Measurements from ENCODE around the gene TOPAZ1. TPM values are rescaled to one million over a fixed set of nuclear protein-coding genes. Genes with fewer than 3 reads are reported as not detected.
A peak's percentile ranks its signal among the peaks of the same experiment; 100 is the strongest.

Gene TOPAZ1
- total RNA-seq, 1 experiment from 2014 or later: not detected

DNA sequence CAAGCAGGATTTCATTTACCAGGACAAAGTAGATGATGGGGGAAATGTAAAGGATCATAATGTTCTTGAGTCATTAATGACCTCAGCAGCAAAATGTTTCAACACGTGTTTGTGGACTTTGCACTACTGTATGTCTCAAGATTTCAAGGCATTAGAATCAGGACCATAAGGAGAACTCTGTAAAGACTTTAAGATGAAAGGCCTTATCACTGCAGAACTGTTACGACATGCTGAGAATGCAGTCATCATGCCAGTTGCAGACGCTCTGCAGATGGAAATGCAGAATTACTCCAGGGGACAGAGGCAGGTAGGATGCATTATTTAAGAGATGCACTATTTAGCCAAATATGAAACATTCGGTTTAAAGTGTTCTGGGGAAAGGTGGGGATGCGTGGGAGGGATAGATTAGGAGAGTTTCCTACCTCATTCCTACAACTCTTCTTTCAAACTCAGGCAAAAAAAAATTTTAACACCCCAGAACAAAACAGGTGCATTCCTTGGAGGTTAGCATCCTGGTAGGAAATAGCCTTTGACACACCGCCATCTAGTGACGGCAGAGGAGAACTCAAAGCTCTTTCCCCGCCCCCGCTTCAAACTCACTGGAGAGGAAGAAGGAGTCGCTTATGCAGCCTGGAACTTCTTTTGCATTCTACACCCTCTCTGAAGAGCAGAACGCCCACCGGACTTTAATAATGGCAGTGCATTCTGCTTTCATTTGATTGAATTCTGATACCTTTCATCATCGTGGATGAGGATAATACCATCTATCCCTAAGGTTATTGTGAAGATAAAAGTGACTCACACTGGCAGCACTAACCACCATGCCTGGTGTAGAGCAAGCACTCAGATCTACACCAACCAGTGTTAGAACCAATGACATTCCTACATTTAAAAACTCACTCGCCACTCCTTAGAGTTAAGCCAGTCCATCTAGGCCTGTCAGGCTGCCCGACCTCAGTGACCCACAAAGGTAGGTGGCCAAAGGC, 43.1 kb upstream of the TOPAZ1 start:
- Histone ChIP-seq H2AK5ac (ENCODE audit: insufficient read length, low read length) (no peak overlapping the region), H3K18ac (ENCODE audit: insufficient read length, low read depth, low read length) (no peak overlapping the region), H3T11ph (ENCODE audit: low read length) (no peak overlapping the region), H4K5ac (ENCODE audit: insufficient read length, low read depth, low read length) (no peak overlapping the region), H3K23me2 (ENCODE audit: insufficient read length, low read depth, low read length, poor library complexity, severe bottlenecking) (no peaks in the 10 kb centered on the region), H2AFZ (ENCODE audit: low read length) (no peak overlapping the region), H3K27me3 (ENCODE audit: insufficient read depth, low read length) (no peaks in the 10 kb centered on the region), H3K79me2 (ENCODE audit: insufficient read depth, low read length) (no peaks in the 10 kb centered on the region), H3K56ac (ENCODE audit: insufficient read length, low read depth, low read length) (no peak overlapping the region), H3K9me3 (ENCODE audit: control insufficient read depth, low read depth, low read length) (no peaks in the 10 kb centered on the region), H2BK20ac (ENCODE audit: low read depth, low read length, poor library complexity, severe bottlenecking) (no peak overlapping the region), H3K4me1 (ENCODE audit: insufficient read depth, low read length) (no peaks in the 10 kb centered on the region), H4K20me1 (ENCODE audit: control insufficient read depth, insufficient read depth, insufficient read length) (no peaks in the 10 kb centered on the region), H3K4ac (ENCODE audit: low read depth, low read length) (no peak overlapping the region), H3K23ac (ENCODE audit: insufficient read length, low read depth, low read length) (no peak overlapping the region), H3K4me2 (ENCODE audit: insufficient read depth, insufficient read length, low read length) (no peak overlapping the region), H3K9ac (ENCODE audit: extremely low read depth, insufficient read length, low read length) (no peak overlapping the region), H2BK120ac (ENCODE audit: low read depth, low read length, poor library complexity, severe bottlenecking) (no peak overlapping the region), H2BK5ac (ENCODE audit: insufficient read length, low read length) (no peak overlapping the region), H4K91ac (ENCODE audit: insufficient read length, low read depth, low read length) (no peak overlapping the region), H4K8ac (replicated peaks; ENCODE audit: insufficient read length, low read depth, low read length) (no peak overlapping the region), H3K14ac (ENCODE audit: insufficient read depth, low read length) (no peak overlapping the region), H2BK12ac (ENCODE audit: insufficient read length, low read depth, low read length) (no peak overlapping the region), H3K79me1 (ENCODE audit: insufficient read depth, low read depth, low read length, poor library complexity, severe bottlenecking) (no peaks in the 10 kb centered on the region), H2BK15ac (ENCODE audit: low read depth, low read length) (no peak overlapping the region), H3K27ac (ENCODE audit: insufficient read length, low read depth, low read length) (no peak overlapping the region)
- Mint-ChIP-seq H3K4me1 (peaks cover 6% of the 10 kb centered on the region in 2 experiments), H3K4me3 (no peak overlapping the region), H3K27me3 (ENCODE audit: low read depth) (peaks cover 4% of the 10 kb centered on the region), H3K27ac (no peak overlapping the region; a peak in 1 of 7 replicates), H3K36me3 (ENCODE audit: insufficient read depth in 1 of 3, low read depth in 3 of 3) (no peaks in the 10 kb centered on the region), H3K9me3 (peaks cover 0 to 4% of the 10 kb centered on the region in 2 experiments; a peak in 1 of 5 replicates)
- TF ChIP-seq, protein P1, sequence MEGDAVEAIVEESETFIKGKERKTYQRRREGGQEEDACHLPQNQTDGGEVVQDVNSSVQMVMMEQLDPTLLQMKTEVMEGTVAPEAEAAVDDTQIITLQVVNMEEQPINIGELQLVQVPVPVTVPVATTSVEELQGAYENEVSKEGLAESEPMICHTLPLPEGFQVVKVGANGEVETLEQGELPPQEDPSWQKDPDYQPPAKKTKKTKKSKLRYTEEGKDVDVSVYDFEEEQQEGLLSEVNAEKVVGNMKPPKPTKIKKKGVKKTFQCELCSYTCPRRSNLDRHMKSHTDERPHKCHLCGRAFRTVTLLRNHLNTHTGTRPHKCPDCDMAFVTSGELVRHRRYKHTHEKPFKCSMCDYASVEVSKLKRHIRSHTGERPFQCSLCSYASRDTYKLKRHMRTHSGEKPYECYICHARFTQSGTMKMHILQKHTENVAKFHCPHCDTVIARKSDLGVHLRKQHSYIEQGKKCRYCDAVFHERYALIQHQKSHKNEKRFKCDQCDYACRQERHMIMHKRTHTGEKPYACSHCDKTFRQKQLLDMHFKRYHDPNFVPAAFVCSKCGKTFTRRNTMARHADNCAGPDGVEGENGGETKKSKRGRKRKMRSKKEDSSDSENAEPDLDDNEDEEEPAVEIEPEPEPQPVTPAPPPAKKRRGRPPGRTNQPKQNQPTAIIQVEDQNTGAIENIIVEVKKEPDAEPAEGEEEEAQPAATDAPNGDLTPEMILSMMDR (conservative IDR thresholded peaks at IDR 0.05): peak; percentile 90
- WGBS (ENCODE audit: extremely low coverage, insufficient read length, low lambda C conversion rate): no CpG with 5 or more reads among the region's 15 CpGs
- DNase-seq: peak; percentile 77
